H54 (cell line): ENCODE measurements around the gene POU2F1.
"Not testable (repeated sequence)": the region's sequence is repeated elsewhere in the genome, so short reads cannot be mapped to it uniquely, and the experiment has no call there.

Experiments
- DNase-seq: peaks from one replicate; pipeline ENCODE4 v3.0.0; 2011; ENCODE audit warnings: low spot score, mixed read lengths; ENCODE audit not compliant: insufficient read length
- FAIRE-seq: peaks from 3 replicates; lab custom pipeline; 2011; peaks lifted over from hg19 to GRCh38; lab: Jason Lieb, UNC
- POLR2A ChIP-seq: IDR thresholded peaks from 2 replicates; pipeline ENCODE4 v1.6.1; 2011; ENCODE audit warnings: low read depth, mild to moderate bottlenecking, low read length

POU2F1 gene

DNA sequence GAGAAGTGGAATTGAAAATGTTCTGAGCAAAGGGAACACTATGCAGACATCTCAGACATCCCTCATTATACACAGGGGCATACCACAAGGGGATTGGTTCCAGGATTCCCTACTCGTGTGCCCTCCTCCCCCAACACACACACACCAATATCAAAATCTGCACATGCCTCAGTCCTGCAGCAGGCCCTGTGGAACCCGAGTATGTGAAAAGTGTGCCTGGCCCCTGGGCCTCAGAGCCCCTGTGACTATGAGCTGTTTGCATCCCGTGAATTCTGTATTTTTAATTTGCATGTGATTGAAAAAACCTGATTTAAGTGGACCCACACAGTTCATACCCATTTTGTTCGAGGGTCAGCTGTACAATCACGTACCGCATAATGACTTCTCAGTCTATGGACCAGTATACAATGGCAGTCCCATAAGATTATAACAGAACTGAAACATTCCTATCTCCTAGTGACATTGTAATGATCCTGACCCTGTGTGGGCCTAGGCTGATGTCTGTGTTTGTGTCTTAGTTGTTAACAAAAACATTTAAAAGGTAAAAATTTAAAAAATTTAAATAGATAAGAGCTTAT lies 11.3 kb downstream of the POU2F1 start:
- TF ChIP-seq POLR2A, result no peak
- DNase-seq, result no peak
- no peak for FAIRE-seq

DNA sequence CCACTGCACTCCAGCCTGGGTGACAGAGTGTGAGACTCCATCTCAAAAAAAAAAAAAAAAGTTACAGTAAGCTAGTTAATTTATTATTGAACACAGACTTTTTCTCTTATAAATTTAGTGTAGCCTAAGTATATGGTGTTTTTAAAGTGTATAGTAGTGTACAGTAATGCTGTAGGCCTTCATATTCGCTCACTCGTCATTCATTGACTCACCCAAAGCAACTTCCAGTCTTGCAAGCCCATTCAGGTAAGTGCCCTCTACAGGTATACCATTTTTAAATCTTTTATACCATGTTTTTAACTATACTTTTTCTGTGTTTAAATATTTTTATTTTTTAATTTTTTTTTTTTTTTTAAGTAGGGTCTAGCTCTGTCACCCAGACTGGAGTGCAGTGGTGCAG lies 12.1 kb downstream of the POU2F1 start:
- DNase-seq (no peak), FAIRE-seq (no peak)
- TF ChIP-seq POLR2A, result no peak

GRCh38 chr1:167233373-167233772 lies 12.7 kb downstream of the POU2F1 start:
- no peak for TF ChIP-seq POLR2A
- FAIRE-seq (no peak), DNase-seq (no peak)

GRCh38 chr1:167237000-167237399 lies 16.3 kb downstream of the POU2F1 start:
- no peak for FAIRE-seq
- TF ChIP-seq POLR2A, result no peak

GRCh38 chr1:167238713-167239112 lies 18.0 kb downstream of the POU2F1 start:
- no peak for DNase-seq
- FAIRE-seq, result peak; percentile 43
- TF ChIP-seq POLR2A, result no peak

More at GRCh38 chr1:167237000-167237399, 16.3 kb downstream of the POU2F1 start:
- DNase-seq, result no peak

DNA sequence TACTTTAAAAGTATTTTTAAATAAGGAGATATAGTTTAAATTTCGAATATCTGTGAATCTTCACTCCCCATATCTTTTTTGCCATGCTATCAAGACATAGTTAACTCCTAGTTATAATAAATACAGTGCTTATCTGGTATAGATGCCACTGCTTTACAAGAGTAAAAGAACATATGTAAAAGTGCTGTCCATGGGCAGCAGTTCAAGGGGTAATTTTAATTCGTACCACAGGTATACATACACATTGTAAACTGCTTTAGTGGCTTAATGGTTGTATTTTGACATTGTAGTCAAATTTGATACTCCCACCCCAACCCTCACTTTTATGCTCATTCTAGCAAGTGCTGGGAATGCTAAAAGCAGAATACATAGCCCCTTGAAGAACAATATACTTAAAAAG lies 18.6 kb downstream of the POU2F1 start:
- TF ChIP-seq POLR2A, result no peak
- FAIRE-seq (peak; percentile 43), DNase-seq (no peak)

DNA sequence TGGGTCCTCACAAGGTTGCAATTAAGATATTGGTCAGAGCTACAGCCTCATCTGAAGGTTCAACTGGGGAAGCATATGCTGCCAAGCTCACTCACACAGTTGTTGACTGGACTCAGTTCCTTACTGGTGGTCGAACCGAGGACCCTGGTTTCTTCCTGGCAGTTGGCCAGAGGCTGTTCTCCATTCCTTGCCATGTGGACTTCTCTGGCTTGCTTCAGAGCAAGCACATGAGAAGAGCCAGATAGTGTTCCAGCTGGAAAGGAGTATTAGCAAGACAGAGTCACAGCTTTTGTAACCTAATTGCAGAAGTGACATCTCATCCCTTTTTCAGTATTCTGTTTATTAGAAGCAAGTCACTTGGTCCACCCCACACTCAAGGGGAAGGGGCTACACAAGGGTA lies 23.6 kb downstream of the POU2F1 start:
- FAIRE-seq (no peak), DNase-seq (no peak)
- no peak for TF ChIP-seq POLR2A

DNA sequence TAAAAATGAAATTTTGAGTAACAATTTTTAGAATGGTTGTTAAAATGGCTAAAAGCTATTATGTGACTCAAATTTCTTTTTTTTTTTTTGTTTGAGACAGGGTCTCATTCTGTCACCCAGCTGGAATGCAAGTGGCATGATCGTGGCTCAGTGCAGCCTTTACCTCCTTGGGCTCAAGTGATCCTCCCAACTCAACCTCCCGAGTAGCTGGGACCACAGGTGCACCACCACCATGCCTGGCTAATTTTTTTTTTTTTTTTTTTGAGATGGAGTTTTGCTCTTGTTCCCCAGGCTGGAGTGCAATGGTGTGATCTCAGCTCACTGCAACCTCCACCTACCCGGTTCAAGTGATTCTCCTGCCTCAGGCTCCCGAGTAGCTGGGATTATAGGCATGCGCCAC lies 24.5 kb downstream of the POU2F1 start:
- FAIRE-seq, DNase-seq: not testable (repeated sequence)

DNA sequence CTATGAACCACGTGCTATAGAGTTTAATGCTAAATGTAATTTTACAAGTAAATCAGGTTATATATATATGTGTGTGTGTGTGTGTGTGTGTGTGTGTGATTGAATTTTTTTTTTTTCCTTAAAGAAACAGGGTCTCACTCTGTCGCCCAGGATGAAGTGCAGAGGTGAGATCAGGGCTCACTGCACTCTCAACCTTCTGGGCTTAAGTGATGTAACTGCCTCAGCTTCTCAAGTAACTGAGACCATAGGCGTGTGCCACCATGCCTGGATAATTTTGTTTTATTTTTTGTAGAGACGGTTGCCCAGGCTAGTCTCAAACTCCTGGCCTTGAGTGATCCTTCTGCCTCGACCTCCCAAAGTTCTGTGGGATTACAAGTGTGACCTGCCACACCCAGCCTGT lies 26.3 kb downstream of the POU2F1 start:
- FAIRE-seq, result no peak
- DNase-seq, result no peak
- no peak for TF ChIP-seq POLR2A

DNA sequence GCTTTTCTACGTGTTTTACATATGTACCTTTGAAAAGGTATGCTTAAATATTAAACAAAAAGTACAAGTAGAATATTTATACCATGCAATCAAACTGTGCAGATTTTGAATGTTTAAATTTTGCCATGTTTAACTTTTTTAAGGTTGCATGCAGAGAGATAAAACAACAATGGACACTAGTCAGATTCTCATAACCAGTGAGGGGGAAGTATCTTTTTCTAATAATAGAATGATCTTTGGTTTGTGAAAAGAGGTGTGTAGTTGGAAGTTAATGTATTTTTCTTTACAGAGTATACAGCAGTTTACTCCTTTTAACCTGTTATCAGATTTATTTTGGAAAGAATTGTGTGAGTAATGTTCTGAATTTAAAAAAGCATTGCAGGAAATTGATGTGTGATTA lies 27.1 kb downstream of the POU2F1 start:
- DNase-seq, result no peak
- no peak for FAIRE-seq
- TF ChIP-seq POLR2A, result no peak

DNA sequence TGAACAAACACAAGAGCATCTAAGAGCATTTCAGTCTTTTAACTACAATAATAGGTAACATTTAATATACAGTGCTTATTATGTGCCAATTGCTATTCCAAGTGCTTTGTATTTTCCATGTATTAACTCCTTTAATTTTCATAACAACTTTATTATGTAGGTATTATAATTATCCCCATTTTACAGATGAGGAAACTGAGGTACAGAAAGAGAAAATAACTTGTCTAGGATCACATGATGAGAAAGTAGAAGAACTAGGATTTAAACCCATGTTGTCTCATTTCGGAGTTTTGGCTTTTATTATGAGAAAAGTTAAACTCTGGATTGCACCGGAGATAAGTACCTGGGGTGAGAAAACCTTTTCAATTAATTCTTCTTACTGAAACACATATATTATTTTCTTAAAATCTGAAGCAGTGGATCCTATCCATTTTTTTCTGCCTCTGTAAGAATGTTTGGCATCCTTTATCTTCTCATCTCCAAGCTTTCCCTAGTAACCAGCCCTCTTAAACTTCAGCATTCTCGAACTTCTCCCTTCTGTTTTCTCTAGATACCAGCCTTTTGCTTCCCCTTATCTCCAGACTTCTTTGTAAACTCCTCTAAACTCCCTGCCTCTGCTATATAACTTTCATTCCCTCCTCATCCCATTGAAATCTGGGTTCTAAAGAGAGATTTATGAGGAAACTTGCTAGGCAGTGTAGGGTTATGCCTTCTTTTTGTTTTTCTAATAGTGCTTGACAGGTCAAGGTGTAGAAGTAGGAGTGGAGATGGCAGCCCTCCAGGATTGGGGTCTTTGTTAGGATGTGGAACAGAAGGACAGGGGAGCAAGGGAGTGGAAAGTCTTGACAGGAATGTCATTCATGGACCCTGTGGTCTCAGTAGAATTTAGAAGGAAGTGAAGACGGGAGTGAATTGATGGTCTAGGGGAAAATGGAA lies 28.3 kb downstream of the POU2F1 start:
- DNase-seq, result no peak
- no peak for TF ChIP-seq POLR2A
- FAIRE-seq, result no peak

DNA sequence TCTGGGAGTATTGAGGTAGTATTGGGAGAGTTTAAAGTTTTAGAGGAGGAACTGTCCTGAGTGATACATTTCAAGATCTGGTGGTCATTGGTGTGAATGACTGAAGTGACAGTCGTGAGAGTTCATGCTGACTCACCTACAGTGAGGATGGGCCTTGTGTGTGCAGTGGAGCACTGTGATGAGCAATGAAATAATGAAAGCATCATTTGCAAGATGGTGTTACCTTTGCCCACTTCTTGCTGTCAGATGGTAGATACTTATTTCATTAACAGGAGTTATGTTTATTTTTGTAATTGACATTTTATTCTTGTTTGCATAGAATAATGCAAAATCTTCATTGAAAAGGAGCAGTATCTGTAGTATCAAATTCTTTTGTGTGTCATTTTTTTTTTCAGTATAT lies 29.0 kb downstream of the POU2F1 start:
- TF ChIP-seq POLR2A, result no peak
- DNase-seq (no peak), FAIRE-seq (peak; percentile 81)

DNA sequence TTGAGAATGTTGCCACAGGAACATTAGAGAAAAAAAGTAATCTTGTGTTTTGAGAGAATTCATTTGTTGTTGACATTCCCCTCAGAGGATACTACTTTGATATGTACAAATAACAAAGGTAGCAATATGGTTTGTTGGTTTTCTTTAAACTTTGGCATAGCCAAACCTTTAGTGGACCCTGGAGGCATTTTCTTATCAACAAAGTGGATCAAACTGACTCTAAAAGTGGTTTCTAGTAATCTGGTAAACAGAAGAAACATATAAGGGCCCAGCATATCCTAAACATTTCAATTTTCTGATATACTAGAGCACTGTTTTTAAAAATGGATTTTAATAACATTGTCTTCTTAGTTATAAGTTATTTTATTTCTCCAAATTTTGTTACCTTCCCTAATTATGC lies 29.8 kb downstream of the POU2F1 start:
- DNase-seq, result no peak
- FAIRE-seq, result peak; percentile 11
- TF ChIP-seq POLR2A, result no peak

- FAIRE-seq (no peak), DNase-seq (no peak)
- no peak for TF ChIP-seq POLR2A
Observed at GRCh38 chr1:167251472-167251871, 30.8 kb downstream of the POU2F1 start.

DNA sequence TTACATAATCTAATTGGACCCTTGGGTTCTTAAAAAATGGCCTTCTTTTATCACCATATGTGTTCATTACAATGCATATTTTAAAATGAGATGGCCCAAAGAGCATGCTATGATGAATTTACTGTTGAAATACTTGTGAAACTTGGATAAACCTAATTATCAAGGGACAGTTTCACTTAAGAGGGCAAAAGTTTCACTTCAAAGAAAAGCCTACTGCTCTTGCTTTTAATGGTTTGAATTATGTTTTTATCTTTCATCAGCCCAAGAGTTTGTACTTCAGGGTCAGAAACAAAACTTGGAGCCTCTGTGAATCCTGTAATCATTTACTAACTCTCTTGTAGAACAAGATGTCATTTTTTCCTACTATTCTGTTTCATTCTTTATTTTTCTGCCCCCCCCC lies 32.3 kb downstream of the POU2F1 start:
- FAIRE-seq, result no peak
- no peak for TF ChIP-seq POLR2A
- no peak for DNase-seq

DNA sequence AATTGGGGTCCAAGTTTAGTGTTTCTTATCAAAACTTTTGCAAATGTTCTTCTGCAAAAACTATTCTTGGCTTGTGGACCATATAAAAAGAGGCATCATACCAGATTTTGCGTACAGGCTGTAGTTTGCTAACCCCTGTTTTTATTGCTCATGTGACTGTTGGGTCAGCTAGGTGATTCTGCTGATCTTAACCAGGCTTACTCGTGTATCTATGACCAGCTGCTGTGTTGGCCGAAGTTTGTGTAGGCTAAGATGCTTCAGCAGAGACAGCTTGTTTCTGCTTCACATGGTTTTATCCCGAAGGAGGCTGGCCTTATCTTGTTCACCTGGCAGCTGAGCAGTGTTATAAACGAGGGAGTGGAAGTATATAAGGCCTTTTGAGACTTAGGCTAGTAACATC lies 38.2 kb downstream of the POU2F1 start:
- no peak for TF ChIP-seq POLR2A
- FAIRE-seq (no peak), DNase-seq (no peak)
